ENCODE results near the gene STK38L. TPM values are rescaled to one million over a fixed set of nuclear protein-coding genes. Genes with fewer than 3 reads are reported as not detected.

STK38L gene
- total and polyA plus RNA-seq, 2 of the 4 experiments (the other 2 are of a cell fraction), result 5.1 to 7.2 TPM

DNA sequence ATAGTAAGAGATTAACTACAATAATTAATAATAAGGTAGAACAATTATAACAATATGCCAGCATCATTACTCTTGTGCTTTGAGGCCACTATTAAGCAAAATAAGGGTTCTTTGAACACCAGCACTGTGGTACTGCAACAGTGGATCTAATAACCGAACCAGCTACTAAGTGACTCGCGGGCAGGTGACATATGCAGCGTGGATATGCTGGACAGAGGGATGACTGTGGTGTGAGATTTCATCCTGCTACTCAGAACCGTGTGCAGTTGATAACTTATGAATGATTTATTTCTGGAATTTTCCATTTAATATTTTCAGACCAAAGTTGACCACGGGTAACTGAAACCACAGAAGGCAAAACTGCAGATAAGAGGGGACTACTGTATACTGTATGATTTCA, 123.0 kb downstream of the STK38L start:
- Histone ChIP-seq H2BK15ac (ENCODE audit: low read depth, low read length) (no peak overlapping the region), H4K8ac (ENCODE audit: low read depth in 2 of 2, low read length in 2 of 2) (peak overlapping the region in 1 of 2 experiments; percentile 17; a peak in 1 of 4 replicates), H3K9me1 (ENCODE audit: insufficient read depth, low read length) (peaks cover 6% of the 10 kb centered on the region; the same call in 1 of the 2 replicates), H3K79me1 (ENCODE audit: low read depth in 1 of 2, low read length in 2 of 2) (peaks cover 13 to 34% of the 10 kb centered on the region in 2 experiments), H2BK20ac (ENCODE audit: low read depth, low read length) (no peak overlapping the region), H2AK5ac (ENCODE audit: low read depth, low read length) (no peak overlapping the region), H3K4me1 (ENCODE audit: control insufficient read depth, insufficient read depth, low read length) (no peaks in the 10 kb centered on the region), H2AK9ac (replicated peaks; ENCODE audit: low read depth, low read length, poor library complexity) (no peak overlapping the region), H3K9ac (ENCODE audit: low read depth, low read length) (no peak overlapping the region), H4K91ac (ENCODE audit: insufficient read depth, low read depth, low read length) (no peak overlapping the region), H4K5ac (ENCODE audit: low read depth, low read length) (no peak overlapping the region), H3K27ac (ENCODE audit: insufficient read depth, low read length) (no peak overlapping the region), H2AFZ (replicated peaks; ENCODE audit: low read length, poor library complexity) (no peak overlapping the region), H3K4me2 (ENCODE audit: low read depth, low read length) (no peak overlapping the region), H3K36me3 (ENCODE audit: control insufficient read depth, insufficient read depth, low read length) (peaks cover 3% of the 10 kb centered on the region), H3K56ac (ENCODE audit: extremely low read depth, insufficient read depth, low read length) (no peak overlapping the region), H3K4ac (ENCODE audit: low read depth, low read length) (no peak overlapping the region), H3K18ac (ENCODE audit: low read depth, low read length) (no peak overlapping the region), H3K27me3 (ENCODE audit: control insufficient read depth, insufficient read depth, low read length) (no peaks in the 10 kb centered on the region), H3K9me3 (ENCODE audit: control insufficient read depth, insufficient read depth, low read length) (no peaks in the 10 kb centered on the region), H3K4me3 (ENCODE audit: insufficient read depth, low read depth, low read length) (no peak overlapping the region), H3K14ac (replicated peaks; ENCODE audit: low read depth, low read length) (no peak overlapping the region), H2BK120ac (ENCODE audit: low read depth, low read length) (no peak overlapping the region), H2BK5ac (ENCODE audit: low read depth, low read length, poor library complexity, severe bottlenecking) (no peak overlapping the region), H3K23ac (ENCODE audit: low read depth, low read length) (no peak overlapping the region), H4K20me1 (ENCODE audit: insufficient read depth, low read length) (no peaks in the 10 kb centered on the region)
- CTCF ChIA-PET, result interaction anchor here (0.6 kb wide), 1 partner anchor 183 kb away, joined by 3 read pairs; no protein-coding TSS in a partner anchor
- intact Hi-C loops (cut with micrococcal nuclease) (no loop called here), dilution Hi-C loops (cut with HindIII; ENCODE audit: low sequenced_read_pairs, unreplicated experiment) (no loop called here), in situ Hi-C loops (cut with MboI; ENCODE audit: low sequenced_read_pairs) (no loop called here)
- ATAC-seq (ENCODE audit: low read depth) (no peak), DNase-seq (peak; percentile 28)
- no peak for TF ChIP-seq POLR2A (IDR thresholded peaks at IDR 0.05; ENCODE audit: low read depth, low read length)
- TF ChIP-seq MAZ (IDR thresholded peaks at IDR 0.05; ENCODE audit: borderline replicate concordance, low read depth, low read length), result no peak
- no peak for TF ChIP-seq SMC3 (IDR thresholded peaks at IDR 0.05; ENCODE audit: low read depth, low read length)
- TF ChIP-seq MAFK (IDR thresholded peaks at IDR 0.05; ENCODE audit: low read depth, low read length), result no peak
- TF ChIP-seq RFX5 (IDR thresholded peaks at IDR 0.05; ENCODE audit: low read depth, low read length), result no peak
- TF ChIP-seq, protein P1, sequence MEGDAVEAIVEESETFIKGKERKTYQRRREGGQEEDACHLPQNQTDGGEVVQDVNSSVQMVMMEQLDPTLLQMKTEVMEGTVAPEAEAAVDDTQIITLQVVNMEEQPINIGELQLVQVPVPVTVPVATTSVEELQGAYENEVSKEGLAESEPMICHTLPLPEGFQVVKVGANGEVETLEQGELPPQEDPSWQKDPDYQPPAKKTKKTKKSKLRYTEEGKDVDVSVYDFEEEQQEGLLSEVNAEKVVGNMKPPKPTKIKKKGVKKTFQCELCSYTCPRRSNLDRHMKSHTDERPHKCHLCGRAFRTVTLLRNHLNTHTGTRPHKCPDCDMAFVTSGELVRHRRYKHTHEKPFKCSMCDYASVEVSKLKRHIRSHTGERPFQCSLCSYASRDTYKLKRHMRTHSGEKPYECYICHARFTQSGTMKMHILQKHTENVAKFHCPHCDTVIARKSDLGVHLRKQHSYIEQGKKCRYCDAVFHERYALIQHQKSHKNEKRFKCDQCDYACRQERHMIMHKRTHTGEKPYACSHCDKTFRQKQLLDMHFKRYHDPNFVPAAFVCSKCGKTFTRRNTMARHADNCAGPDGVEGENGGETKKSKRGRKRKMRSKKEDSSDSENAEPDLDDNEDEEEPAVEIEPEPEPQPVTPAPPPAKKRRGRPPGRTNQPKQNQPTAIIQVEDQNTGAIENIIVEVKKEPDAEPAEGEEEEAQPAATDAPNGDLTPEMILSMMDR (conservative IDR thresholded peaks at IDR 0.05; ENCODE audit: low read depth, low read length), result no peak
- TF ChIP-seq MXI1 (IDR thresholded peaks at IDR 0.05; ENCODE audit: borderline replicate concordance, low read depth, low read length), result no peak
- no peak for TF ChIP-seq RCOR1 (IDR thresholded peaks at IDR 0.05; ENCODE audit: insufficient replicate concordance, low read length)
- no peak for TF ChIP-seq NFE2L2 (IDR thresholded peaks at IDR 0.05; ENCODE audit: low read depth, low read length)
- no TSS peak for BruUV-seq (replicated peaks)
- 100% methylated on average over 3 of the region's 6 CpGs; no CpG with 5 or more reads in 1 of the 2 experiments for WGBS, 2 experiments (ENCODE audit: extremely low coverage in 2 of 2, insufficient read length in 1 of 2)
- POLR2A ChIA-PET (ENCODE audit: unreplicated experiment), result no interaction called here

Other genes starting within 250 kb of the STK38L start
- 45.3 and 46.6 TPM in 2 replicates for gene TM7SF3, start 229.9 kb upstream of the STK38L start, total RNA-seq (2012; rRNA removed)
- gene TM7SF3, start 229.9 kb upstream of the STK38L start, polyA plus RNA-seq (2012; rRNA removed), result 27.0 and 35.3 TPM in 2 replicates
- gene MED21, start 221.7 kb upstream of the STK38L start, total RNA-seq (2012; rRNA removed), result 61.1 and 105 TPM in 2 replicates
- 13.8 and 17.0 TPM in 2 replicates for gene MED21, start 221.7 kb upstream of the STK38L start, polyA plus RNA-seq (2012; rRNA removed)
- gene C12orf71, start 161.7 kb upstream of the STK38L start, total RNA-seq (2012; rRNA removed), result not detected in 2 replicates
- not detected in 2 replicates for gene C12orf71, start 161.7 kb upstream of the STK38L start, polyA plus RNA-seq (2012; rRNA removed)
- gene BMAL2, start 88.5 kb downstream of the STK38L start, total RNA-seq (2012; rRNA removed), result 55.3 and 57.0 TPM in 2 replicates
- gene BMAL2, start 88.5 kb downstream of the STK38L start, polyA plus RNA-seq (2012; rRNA removed), result 8.7 and 11.0 TPM in 2 replicates
- not detected in 2 replicates for gene SMCO2, start 202.4 kb downstream of the STK38L start, total RNA-seq (2012; rRNA removed)
- 0.19 and 0.33 TPM in 2 replicates for gene SMCO2, start 202.4 kb downstream of the STK38L start, polyA plus RNA-seq (2012; rRNA removed)

Data from IMR-90 (cell line).